T-cell (primary cell): ENCODE measurements around the gene EHF. TPM values are rescaled to one million over a fixed set of nuclear protein-coding genes. Genes with fewer than 3 reads are reported as not detected.

ENCODE experiments used
- ATAC-seq, 4 experiments: fragments of 200-7000 bp in 3 of 4; fragments of 150-1000 bp in 1 of 4; cut with Tn5 transposase; replicated peaks in 1 of 4; 1 replicate in 3 of 4; 2 replicates in 1 of 4; pipeline ENCODE4 v1.10.0; 2021; ENCODE audit warnings: moderate library complexity in 3 of 4, mild to moderate bottlenecking in 2 of 4, moderate number of reproducible peaks in 1 of 4
- CTCF ChIA-PET, 2 donors: fragments of 300-600 bp; sonication (Branson Sonifier 250); formaldehyde crosslinking; loops; one replicate each; lab custom pipeline; 2022; ENCODE audit warnings: antibody characterized with exemption in 2 of 2; lab: Charles Lee
- POLR2A ChIA-PET, 2 donors: fragments of 300-600 bp; sonication (Branson Sonifier 250); formaldehyde crosslinking; loops; one replicate each; lab custom pipeline; 2022; ENCODE audit warnings: antibody characterized with exemption in 2 of 2; lab: Charles Lee
- DNase-seq, 35 experiments: peaks; one replicate each; pipeline versions ENCODE4 v3.0.0 to v3.0.0-alpha.2; 2013 to 2023
- H3K27ac ChIP-seq: one replicate; pipeline ENCODE4 v1.5.1; 2013; ENCODE audit warnings: low read length
- H3K27me3 ChIP-seq, 2 experiments: replicated peaks in 1 of 2; 1 replicate in 1 of 2; 2 replicates in 1 of 2; pipeline versions ENCODE4 v1.6.1 to v1.7.0; 2013; ENCODE audit warnings: low read length in 1 of 2, mixed read lengths in 1 of 2; ENCODE audit not compliant: control insufficient read depth in 2 of 2, insufficient read depth in 2 of 2; ENCODE audit errors: extremely low read depth in 1 of 2
- H3K36me3 ChIP-seq, 2 donors: 1 replicate in 1 of 2; 2 replicates in 1 of 2; pipeline versions ENCODE4 v1.6.1 to v1.7.0; 2013; ENCODE audit warnings: low read length in 1 of 2; ENCODE audit not compliant: control insufficient read depth in 2 of 2, insufficient read depth in 1 of 2; ENCODE audit errors: extremely low read depth in 1 of 2
- H3K4me1 ChIP-seq, 2 experiments: 1 replicate in 1 of 2; 2 replicates in 1 of 2; pipeline versions ENCODE4 v1.6.1 to v1.7.0; 2013; ENCODE audit warnings: low read length in 2 of 2, mixed read lengths in 1 of 2; ENCODE audit not compliant: insufficient read depth in 2 of 2, control insufficient read depth in 1 of 2; ENCODE audit errors: extremely low read depth in 1 of 2
- H3K4me3 ChIP-seq, 2 donors: 1 replicate in 1 of 2; 2 replicates in 1 of 2; pipeline versions ENCODE4 v1.5.1 to v1.7.0; 2013; ENCODE audit warnings: mild to moderate bottlenecking in 2 of 2, low read length in 1 of 2, moderate library complexity in 1 of 2; ENCODE audit not compliant: control insufficient read depth in 1 of 2; ENCODE audit errors: extremely low read depth in 1 of 2
- H3K9me3 ChIP-seq: 2 replicates; pipeline ENCODE4 v1.7.0; 2013
- H3K27ac Mint-ChIP-seq, 2 donors: one replicate each; pipeline ENCODE4 v1.8.0; 2020 to 2021; ENCODE audit warnings: mild to moderate bottlenecking in 2 of 2, mixed read lengths in 2 of 2
- H3K27me3 Mint-ChIP-seq, 2 donors: one replicate each; pipeline ENCODE4 v1.8.0; 2021 to 2022; ENCODE audit warnings: mixed read lengths in 2 of 2
- H3K36me3 Mint-ChIP-seq: one replicate; pipeline ENCODE4 v1.8.0; 2021; ENCODE audit warnings: mixed read lengths
- H3K4me1 Mint-ChIP-seq, 3 donors: one replicate each; pipeline ENCODE4 v1.8.0; 2020 to 2022; ENCODE audit warnings: mixed read lengths in 3 of 3, mild to moderate bottlenecking in 1 of 3
- H3K4me3 Mint-ChIP-seq, 3 donors: one replicate each; pipeline ENCODE4 v1.8.0; 2020 to 2022; ENCODE audit warnings: mild to moderate bottlenecking in 3 of 3, mixed read lengths in 3 of 3, moderate library complexity in 3 of 3
- H3K9me3 Mint-ChIP-seq, 3 donors: one replicate each; pipeline ENCODE4 v1.8.0; 2020 to 2022; ENCODE audit warnings: mixed read lengths in 3 of 3
- WGBS: methylation state at CpG from one replicate; pipeline ENCODE4 v1.1.5; 2013; ENCODE audit warnings: missing lambda C conversion rate; ENCODE audit not compliant: insufficient coverage; 5-methylcytosine and 5-hydroxymethylcytosine counted together
- total RNA-seq, 35 experiments: library from RNA in 6 of 35; stranded (reverse) in 6 of 35; fragments of 120-200 nt in 1 of 35; gene quantifications; one replicate each; pipeline versions ENCODE4 v1.2.1 to v1.2.4 and lab custom pipeline; 2013 to 2026

EHF gene
- total RNA-seq, 5 donors from 2014 or later (not counting 1 experiment from before 2014, with no cell fraction given): 0.30 to 0.47 (median 0.43) TPM; not detected in 2

GRCh38 chr11:34600339-34601084 lies 20.4 kb upstream of the EHF start:
- Mint-ChIP-seq H3K27ac (no peak overlapping the region), H3K4me1 (peaks cover 8 to 13% (median 10%) of the 10 kb centered on the region in 3 donors), H3K27me3 (peaks cover 2 to 10% of the 10 kb centered on the region in 2 donors), H3K4me3 (no peak overlapping the region), H3K9me3 (peaks cover 0 to 3% (median 0%) of the 10 kb centered on the region in 3 donors), H3K36me3 (no peaks in the 10 kb centered on the region)
- Histone ChIP-seq H3K27me3 (no peaks in the 10 kb centered on the region), H3K27ac (no peak overlapping the region), H3K4me3 (no peak overlapping the region), H3K9me3 (no peaks in the 10 kb centered on the region), H3K36me3 (no peaks in the 10 kb centered on the region), H3K4me1 (no peaks in the 10 kb centered on the region)
- no peak for ATAC-seq
- WGBS: 96% methylated on average over 4 of the region's 11 CpGs
- POLR2A ChIA-PET: no interaction called here
- no peak for DNase-seq
- CTCF ChIA-PET: no interaction called here

- no peaks in the 10 kb centered on the region for H3K36me3 Mint-ChIP-seq
- 75% methylated on average over 2 of the region's 2 CpGs for WGBS
- no peak overlapping the region for H3K27ac Mint-ChIP-seq
- no peaks in the 10 kb centered on the region for H3K27me3 ChIP-seq
- H3K36me3 ChIP-seq: no peaks in the 10 kb centered on the region
- H3K27me3 Mint-ChIP-seq: peaks cover 2 to 10% of the 10 kb centered on the region in 2 donors
- no peak for ATAC-seq
- ChIA-PET POLR2A (no interaction called here), CTCF (no interaction called here)
- H3K9me3 Mint-ChIP-seq: peaks cover 0 to 3% (median 0%) of the 10 kb centered on the region in 3 donors
- H3K4me3 ChIP-seq: no peak overlapping the region
- H3K27ac ChIP-seq: no peak overlapping the region
- H3K4me1 Mint-ChIP-seq: peaks cover 8 to 13% (median 10%) of the 10 kb centered on the region in 3 donors
- no peak overlapping the region for H3K4me3 Mint-ChIP-seq
- no peaks in the 10 kb centered on the region for H3K4me1 ChIP-seq
- no peaks in the 10 kb centered on the region for H3K9me3 ChIP-seq
- DNase-seq: no peak
Measured at GRCh38 chr11:34601085-34601444, 19.8 kb upstream of the EHF start.

- DNase-seq (no peak), ATAC-seq (no peak)
- Mint-ChIP-seq H3K27ac (no peak overlapping the region), H3K4me3 (no peak overlapping the region), H3K4me1 (peaks cover 8 to 13% (median 10%) of the 10 kb centered on the region in 3 donors), H3K9me3 (no peaks in the 10 kb centered on the region), H3K36me3 (no peaks in the 10 kb centered on the region), H3K27me3 (peaks cover 2 to 10% of the 10 kb centered on the region in 2 donors)
- CTCF ChIA-PET: no interaction called here
- Histone ChIP-seq H3K9me3 (no peaks in the 10 kb centered on the region), H3K36me3 (no peaks in the 10 kb centered on the region), H3K4me1 (no peaks in the 10 kb centered on the region), H3K27ac (no peak overlapping the region), H3K27me3 (no peaks in the 10 kb centered on the region), H3K4me3 (no peak overlapping the region)
- POLR2A ChIA-PET: no interaction called here
- 98% methylated on average over 5 of the region's 5 CpGs for WGBS
Measured at GRCh38 chr11:34601609-34602008, 19.3 kb upstream of the EHF start.

- Histone ChIP-seq H3K27ac (no peak overlapping the region), H3K27me3 (no peaks in the 10 kb centered on the region), H3K36me3 (no peaks in the 10 kb centered on the region), H3K4me1 (no peaks in the 10 kb centered on the region), H3K9me3 (no peaks in the 10 kb centered on the region), H3K4me3 (no peak overlapping the region)
- Mint-ChIP-seq H3K36me3 (no peaks in the 10 kb centered on the region), H3K4me1 (peaks cover 8 to 13% (median 10%) of the 10 kb centered on the region in 3 donors), H3K27ac (no peak overlapping the region), H3K4me3 (no peak overlapping the region), H3K27me3 (peaks cover 2 to 10% of the 10 kb centered on the region in 2 donors), H3K9me3 (no peaks in the 10 kb centered on the region)
- 93% methylated on average over 5 of the region's 7 CpGs for WGBS
- POLR2A ChIA-PET: no interaction called here
- CTCF ChIA-PET: no interaction called here
- ATAC-seq (no peak), DNase-seq (no peak)
Measured at GRCh38 chr11:34602245-34602644, 18.6 kb upstream of the EHF start.

GRCh38 chr11:34603129-34604001 lies 17.5 kb upstream of the EHF start:
- H3K27me3 Mint-ChIP-seq: peaks cover 2 to 13% of the 10 kb centered on the region in 2 donors
- POLR2A ChIA-PET: no interaction called here
- CTCF ChIA-PET: no interaction called here
- H3K4me3 Mint-ChIP-seq: no peak overlapping the region
- no peak overlapping the region for H3K4me3 ChIP-seq
- H3K9me3 ChIP-seq: no peaks in the 10 kb centered on the region
- H3K4me1 ChIP-seq: no peaks in the 10 kb centered on the region
- no peaks in the 10 kb centered on the region for H3K9me3 Mint-ChIP-seq
- DNase-seq (no peak), ATAC-seq (no peak)
- peaks cover 8 to 13% (median 10%) of the 10 kb centered on the region in 3 donors for H3K4me1 Mint-ChIP-seq
- 80% methylated on average over 12 of the region's 15 CpGs for WGBS
- H3K36me3 Mint-ChIP-seq: no peaks in the 10 kb centered on the region
- no peak overlapping the region for H3K27ac Mint-ChIP-seq
- no peak overlapping the region for H3K27ac ChIP-seq
- no peaks in the 10 kb centered on the region for H3K27me3 ChIP-seq
- H3K36me3 ChIP-seq: no peaks in the 10 kb centered on the region

GRCh38 chr11:34604145-34604544 lies 16.7 kb upstream of the EHF start:
- Histone ChIP-seq H3K4me1 (no peaks in the 10 kb centered on the region), H3K9me3 (no peaks in the 10 kb centered on the region), H3K27ac (no peak overlapping the region), H3K4me3 (no peak overlapping the region), H3K36me3 (no peaks in the 10 kb centered on the region), H3K27me3 (no peaks in the 10 kb centered on the region)
- DNase-seq (no peak), ATAC-seq (no peak)
- H3K27ac Mint-ChIP-seq: no peak overlapping the region
- H3K36me3 Mint-ChIP-seq: no peaks in the 10 kb centered on the region
- peaks cover 8 to 13% (median 10%) of the 10 kb centered on the region in 3 donors for H3K4me1 Mint-ChIP-seq
- no peaks in the 10 kb centered on the region for H3K9me3 Mint-ChIP-seq
- H3K27me3 Mint-ChIP-seq: peaks cover 2 to 13% of the 10 kb centered on the region in 2 donors
- H3K4me3 Mint-ChIP-seq: no peak overlapping the region
- ChIA-PET CTCF (no interaction called here), POLR2A (no interaction called here)
- no CpG with 5 or more reads among the region's 2 CpGs for WGBS
